ENCODE results near the gene APPBP2. TPM values are rescaled to one million over a fixed set of nuclear protein-coding genes. Genes with fewer than 3 reads are reported as not detected.
A peak's percentile ranks its signal among the peaks of the same experiment; 100 is the strongest.

The APPBP2 gene
- total RNA-seq, result 10 to 100 TPM; 13.3 to 13.9 TPM

GRCh38 chr17:60525685-60526514, at the start of gene APPBP2:
TSS of gene APPBP2 (minus strand) at chr17:60526242. CDS start at chr17:60525931, 311 bp downstream.
- peak within 1 kb of the TSS; percentile 95 for H3K4me3 ChIP-seq

GRCh38 chr17:60573236-60574051, 47.4 kb upstream of the APPBP2 start:
- peaks cover 0 to 25% of the 10 kb centered on the region in 2 donors for H3K4me1 ChIP-seq
- H3K27me3 ChIP-seq, result no peaks in the 10 kb centered on the region
- DNase-seq (ENCODE audit: low spot score), result no peak
- peak overlapping the region; percentile 63 to 70 for H3K27ac ChIP-seq
- no peaks in the 10 kb centered on the region for H3K9me3 ChIP-seq
- H3K4me3 ChIP-seq, result no peak overlapping the region
- no peak for TF ChIP-seq CTCF (IDR thresholded peaks at IDR 0.05)
- no peaks in the 10 kb centered on the region for H3K36me3 ChIP-seq

More at GRCh38 chr17:60525685-60526514, at the start of gene APPBP2:
- DNase-seq (ENCODE audit: low spot score), result peak; percentile 88
- TF ChIP-seq CTCF (IDR thresholded peaks at IDR 0.05), result no peak
- peaks cover 0 to 35% of the 10 kb centered on the region in 2 donors for H3K4me1 ChIP-seq
- no peaks in the 10 kb centered on the region for H3K27me3 ChIP-seq
- H3K27ac ChIP-seq, result peak within 1 kb of the TSS; percentile 99
- H3K9me3 ChIP-seq, result no peaks in the 10 kb centered on the region
- H3K36me3 ChIP-seq, result no peaks in the 10 kb centered on the region

- Histone ChIP-seq H3K27me3 (no peaks in the 10 kb centered on the region), H3K36me3 (no peaks in the 10 kb centered on the region), H3K27ac (no peak overlapping the region), H3K9me3 (no peaks in the 10 kb centered on the region), H3K4me1 (peaks cover 0 to 4% of the 10 kb centered on the region in 2 donors), H3K4me3 (no peak overlapping the region)
- TF ChIP-seq CTCF (IDR thresholded peaks at IDR 0.05), result no peak
- no peak for DNase-seq (ENCODE audit: low spot score)
These were observed 39.2 kb upstream of the APPBP2 start for GRCh38 chr17:60565233-60565632.

- no peak overlapping the region for H3K4me3 ChIP-seq
- no peaks in the 10 kb centered on the region for H3K27me3 ChIP-seq
- H3K4me1 ChIP-seq, result no peaks in the 10 kb centered on the region
- H3K27ac ChIP-seq, result no peak overlapping the region
- no peaks in the 10 kb centered on the region for H3K36me3 ChIP-seq
- no peaks in the 10 kb centered on the region for H3K9me3 ChIP-seq
- no peak for DNase-seq (ENCODE audit: low spot score)
- TF ChIP-seq CTCF (IDR thresholded peaks at IDR 0.05), result no peak
These were observed 37.7 kb upstream of the APPBP2 start for GRCh38 chr17:60563743-60564142.

GRCh38 chr17:60562421-60562820, 36.4 kb upstream of the APPBP2 start:
- no peak for DNase-seq (ENCODE audit: low spot score)
- no peaks in the 10 kb centered on the region for H3K27me3 ChIP-seq
- H3K36me3 ChIP-seq, result no peaks in the 10 kb centered on the region
- no peak overlapping the region for H3K27ac ChIP-seq
- no peak overlapping the region for H3K4me3 ChIP-seq
- H3K9me3 ChIP-seq, result no peaks in the 10 kb centered on the region
- TF ChIP-seq CTCF (IDR thresholded peaks at IDR 0.05), result no peak
- no peaks in the 10 kb centered on the region for H3K4me1 ChIP-seq
